T-cell (primary cell): ENCODE data around the gene MYCL. TPM values are rescaled to one million over a fixed set of nuclear protein-coding genes. Genes with fewer than 3 reads are reported as not detected.

ENCODE experiments used
- ATAC-seq, 4 experiments: fragments of 200-7000 bp in 3 of 4; fragments of 150-1000 bp in 1 of 4; cut with Tn5 transposase; replicated peaks in 1 of 4; 1 replicate in 3 of 4; 2 replicates in 1 of 4; pipeline ENCODE4 v1.10.0; 2021; ENCODE audit warnings: moderate library complexity in 3 of 4, mild to moderate bottlenecking in 2 of 4, moderate number of reproducible peaks in 1 of 4
- CTCF ChIA-PET, 2 donors: fragments of 300-600 bp; sonication (Branson Sonifier 250); formaldehyde crosslinking; loops; one replicate each; lab custom pipeline; 2022; ENCODE audit warnings: antibody characterized with exemption in 2 of 2; lab: Charles Lee
- POLR2A ChIA-PET, 2 donors: fragments of 300-600 bp; sonication (Branson Sonifier 250); formaldehyde crosslinking; loops; one replicate each; lab custom pipeline; 2022; ENCODE audit warnings: antibody characterized with exemption in 2 of 2; lab: Charles Lee
- DNase-seq, 35 experiments: peaks; one replicate each; pipeline versions ENCODE4 v3.0.0 to v3.0.0-alpha.2; 2013 to 2023
- H3K27ac ChIP-seq: one replicate; pipeline ENCODE4 v1.5.1; 2013; ENCODE audit warnings: low read length
- H3K27me3 ChIP-seq, 2 experiments: replicated peaks in 1 of 2; 1 replicate in 1 of 2; 2 replicates in 1 of 2; pipeline versions ENCODE4 v1.6.1 to v1.7.0; 2013; ENCODE audit warnings: low read length in 1 of 2, mixed read lengths in 1 of 2; ENCODE audit not compliant: control insufficient read depth in 2 of 2, insufficient read depth in 2 of 2; ENCODE audit errors: extremely low read depth in 1 of 2
- H3K36me3 ChIP-seq, 2 donors: 1 replicate in 1 of 2; 2 replicates in 1 of 2; pipeline versions ENCODE4 v1.6.1 to v1.7.0; 2013; ENCODE audit warnings: low read length in 1 of 2; ENCODE audit not compliant: control insufficient read depth in 2 of 2, insufficient read depth in 1 of 2; ENCODE audit errors: extremely low read depth in 1 of 2
- H3K4me1 ChIP-seq, 2 experiments: 1 replicate in 1 of 2; 2 replicates in 1 of 2; pipeline versions ENCODE4 v1.6.1 to v1.7.0; 2013; ENCODE audit warnings: low read length in 2 of 2, mixed read lengths in 1 of 2; ENCODE audit not compliant: insufficient read depth in 2 of 2, control insufficient read depth in 1 of 2; ENCODE audit errors: extremely low read depth in 1 of 2
- H3K4me3 ChIP-seq, 2 donors: 1 replicate in 1 of 2; 2 replicates in 1 of 2; pipeline versions ENCODE4 v1.5.1 to v1.7.0; 2013; ENCODE audit warnings: mild to moderate bottlenecking in 2 of 2, low read length in 1 of 2, moderate library complexity in 1 of 2; ENCODE audit not compliant: control insufficient read depth in 1 of 2; ENCODE audit errors: extremely low read depth in 1 of 2
- H3K9me3 ChIP-seq: 2 replicates; pipeline ENCODE4 v1.7.0; 2013
- H3K27ac Mint-ChIP-seq, 2 donors: one replicate each; pipeline ENCODE4 v1.8.0; 2020 to 2021; ENCODE audit warnings: mild to moderate bottlenecking in 2 of 2, mixed read lengths in 2 of 2
- H3K27me3 Mint-ChIP-seq, 2 donors: one replicate each; pipeline ENCODE4 v1.8.0; 2021 to 2022; ENCODE audit warnings: mixed read lengths in 2 of 2
- H3K36me3 Mint-ChIP-seq: one replicate; pipeline ENCODE4 v1.8.0; 2021; ENCODE audit warnings: mixed read lengths
- H3K4me1 Mint-ChIP-seq, 3 donors: one replicate each; pipeline ENCODE4 v1.8.0; 2020 to 2022; ENCODE audit warnings: mixed read lengths in 3 of 3, mild to moderate bottlenecking in 1 of 3
- H3K4me3 Mint-ChIP-seq, 3 donors: one replicate each; pipeline ENCODE4 v1.8.0; 2020 to 2022; ENCODE audit warnings: mild to moderate bottlenecking in 3 of 3, mixed read lengths in 3 of 3, moderate library complexity in 3 of 3
- H3K9me3 Mint-ChIP-seq, 3 donors: one replicate each; pipeline ENCODE4 v1.8.0; 2020 to 2022; ENCODE audit warnings: mixed read lengths in 3 of 3
- WGBS: methylation state at CpG from one replicate; pipeline ENCODE4 v1.1.5; 2013; ENCODE audit warnings: missing lambda C conversion rate; ENCODE audit not compliant: insufficient coverage; 5-methylcytosine and 5-hydroxymethylcytosine counted together
- total RNA-seq, 35 experiments: library from RNA in 6 of 35; stranded (reverse) in 6 of 35; fragments of 120-200 nt in 1 of 35; gene quantifications; one replicate each; pipeline versions ENCODE4 v1.2.1 to v1.2.4 and lab custom pipeline; 2013 to 2026

The MYCL gene
- total RNA-seq, 5 donors from 2014 or later (not counting 1 experiment from before 2014, with no cell fraction given) = 0.13 to 0.38 (median 0.22) TPM

- Histone ChIP-seq H3K27ac (no peak overlapping the region), H3K4me1 (no peaks in the 10 kb centered on the region), H3K36me3 (peaks cover 0 to 7% of the 10 kb centered on the region in 2 donors), H3K4me3 (no peak overlapping the region), H3K9me3 (no peaks in the 10 kb centered on the region), H3K27me3 (no peaks in the 10 kb centered on the region)
- ChIA-PET POLR2A (interaction anchor here in 1 of 2 donors (0.6 kb wide), 1 partner anchor 418 kb away, joined by 5 read pairs; no protein-coding TSS in a partner anchor), CTCF (no interaction called here)
- Mint-ChIP-seq H3K27ac (no peak overlapping the region), H3K9me3 (no peaks in the 10 kb centered on the region), H3K4me1 (peaks cover 7 to 25% (median 23%) of the 10 kb centered on the region in 3 donors), H3K4me3 (no peak overlapping the region), H3K36me3 (peaks cover 27% of the 10 kb centered on the region), H3K27me3 (no peaks in the 10 kb centered on the region)
- ATAC-seq = no peak
- WGBS = 100% methylated on average over 4 of the region's 7 CpGs
- DNase-seq = no peak
Measured at GRCh38 chr1:39861003-39861402, 40.7 kb downstream of the MYCL start.

GRCh38 chr1:39859859-39860812 is 41.6 kb downstream of the MYCL start:
- no peak overlapping the region for H3K27ac ChIP-seq
- H3K9me3 ChIP-seq = no peaks in the 10 kb centered on the region
- ChIA-PET POLR2A (interaction anchor here in 1 of 2 donors (0.5 to 0.6 kb wide), 2 partner anchors 309 to 419 kb away, joined by 3 to 5 read pairs; no protein-coding TSS in a partner anchor), CTCF (interaction anchor here in 1 of 2 donors (1.3 kb wide), 1 partner anchor 60 kb away, joined by 8 read pairs; no protein-coding TSS in a partner anchor)
- Mint-ChIP-seq H3K4me3 (no peak overlapping the region), H3K9me3 (no peaks in the 10 kb centered on the region), H3K4me1 (peaks cover 4 to 23% (median 20%) of the 10 kb centered on the region in 3 donors), H3K27me3 (no peaks in the 10 kb centered on the region), H3K36me3 (peaks cover 32% of the 10 kb centered on the region), H3K27ac (no peak overlapping the region)
- H3K4me3 ChIP-seq = no peak overlapping the region
- 100% methylated on average over 2 of the region's 7 CpGs for WGBS
- no peaks in the 10 kb centered on the region for H3K4me1 ChIP-seq
- peaks cover 0 to 12% of the 10 kb centered on the region in 2 donors for H3K36me3 ChIP-seq
- ATAC-seq = no peak
- no peaks in the 10 kb centered on the region for H3K27me3 ChIP-seq
- DNase-seq = no peak

- Histone ChIP-seq H3K4me1 (no peaks in the 10 kb centered on the region), H3K27me3 (no peaks in the 10 kb centered on the region), H3K27ac (no peak overlapping the region), H3K36me3 (peaks cover 6 to 25% of the 10 kb centered on the region in 2 donors), H3K9me3 (no peaks in the 10 kb centered on the region), H3K4me3 (no peak overlapping the region)
- peaks cover 30% of the 10 kb centered on the region for H3K36me3 Mint-ChIP-seq
- peaks cover 0 to 13% (median 6%) of the 10 kb centered on the region in 3 donors for H3K4me1 Mint-ChIP-seq
- ATAC-seq (no peak), DNase-seq (no peak)
- no peak overlapping the region for H3K27ac Mint-ChIP-seq
- H3K9me3 Mint-ChIP-seq = no peaks in the 10 kb centered on the region
- H3K4me3 Mint-ChIP-seq = no peak overlapping the region
- ChIA-PET CTCF (interaction anchor here in 1 of 2 donors (0.9 kb wide), 1 partner anchor 114 kb away, joined by 3 read pairs; no protein-coding TSS in a partner anchor), POLR2A (no interaction called here)
- WGBS = no CpG with 5 or more reads among the region's 3 CpGs
- no peaks in the 10 kb centered on the region for H3K27me3 Mint-ChIP-seq
Measured at GRCh38 chr1:39858315-39858714, 43.4 kb downstream of the MYCL start.

GRCh38 chr1:39857126-39857878 is 44.4 kb downstream of the MYCL start:
- Mint-ChIP-seq H3K27ac (no peak overlapping the region), H3K27me3 (no peaks in the 10 kb centered on the region), H3K9me3 (no peaks in the 10 kb centered on the region), H3K36me3 (peaks cover 27% of the 10 kb centered on the region), H3K4me3 (no peak overlapping the region), H3K4me1 (peaks cover 2 to 13% (median 6%) of the 10 kb centered on the region in 3 donors)
- Histone ChIP-seq H3K27me3 (no peaks in the 10 kb centered on the region), H3K4me1 (no peaks in the 10 kb centered on the region), H3K4me3 (no peak overlapping the region), H3K36me3 (peaks cover 6 to 25% of the 10 kb centered on the region in 2 donors), H3K27ac (no peak overlapping the region), H3K9me3 (no peaks in the 10 kb centered on the region)
- no CpG with 5 or more reads among the region's 3 CpGs for WGBS
- DNase-seq = no peak
- no peak for ATAC-seq
- POLR2A ChIA-PET = no interaction called here
- CTCF ChIA-PET = interaction anchor here in 1 of 2 donors (0.9 kb wide), 1 partner anchor 115 kb away, joined by 3 read pairs; no protein-coding TSS in a partner anchor

- Mint-ChIP-seq H3K27ac (no peak overlapping the region), H3K27me3 (no peaks in the 10 kb centered on the region), H3K4me3 (no peak overlapping the region), H3K36me3 (peaks cover 25% of the 10 kb centered on the region), H3K4me1 (peaks cover 0 to 11% (median 10%) of the 10 kb centered on the region in 3 donors), H3K9me3 (no peaks in the 10 kb centered on the region)
- no peaks in the 10 kb centered on the region for H3K9me3 ChIP-seq
- DNase-seq = no peak
- 100% methylated on average over 2 of the region's 8 CpGs for WGBS
- H3K27me3 ChIP-seq = no peaks in the 10 kb centered on the region
- H3K36me3 ChIP-seq = peaks cover 9 to 32% of the 10 kb centered on the region in 2 donors
- POLR2A ChIA-PET = no interaction called here
- no peak for ATAC-seq
- H3K27ac ChIP-seq = no peak overlapping the region
- H3K4me1 ChIP-seq = no peaks in the 10 kb centered on the region
- no peak overlapping the region for H3K4me3 ChIP-seq
- CTCF ChIA-PET = no interaction called here
Measured at GRCh38 chr1:39854738-39855137, 47.0 kb downstream of the MYCL start.

GRCh38 chr1:39854314-39854713 is 47.4 kb downstream of the MYCL start:
- DNase-seq = no peak
- H3K4me3 ChIP-seq = no peak overlapping the region
- ChIA-PET CTCF (no interaction called here), POLR2A (no interaction called here)
- peaks cover 29% of the 10 kb centered on the region for H3K36me3 Mint-ChIP-seq
- peaks cover 0 to 11% (median 10%) of the 10 kb centered on the region in 3 donors for H3K4me1 Mint-ChIP-seq
- no peak for ATAC-seq
- no peaks in the 10 kb centered on the region for H3K27me3 Mint-ChIP-seq
- no peak overlapping the region for H3K27ac Mint-ChIP-seq
- H3K9me3 ChIP-seq = no peaks in the 10 kb centered on the region
- no peaks in the 10 kb centered on the region for H3K9me3 Mint-ChIP-seq
- H3K27me3 ChIP-seq = no peaks in the 10 kb centered on the region
- peaks cover 12 to 32% of the 10 kb centered on the region in 2 donors for H3K36me3 ChIP-seq
- no peak overlapping the region for H3K27ac ChIP-seq
- H3K4me1 ChIP-seq = no peaks in the 10 kb centered on the region
- H3K4me3 Mint-ChIP-seq = no peak overlapping the region
